DOHH2 (cell line): Measurements from ENCODE around the gene CTSD.

ENCODE experiments used
- H3F3A ChIP-seq: fragments of 200-600 bp; sonication (generic), shearing (Covaris generic); 2 replicates; pipeline ENCODE4 v1.6.0; 2016; ENCODE audit warnings: antibody characterized with exemption, mild to moderate bottlenecking; ENCODE audit not compliant: control insufficient read depth, insufficient read depth
- H3K27ac ChIP-seq: fragments of 200-600 bp; sonication (generic); 2 replicates; pipeline ENCODE4 v1.5.1; 2014; ENCODE audit warnings: low read depth, mild to moderate bottlenecking, low read length, moderate library complexity
- H3K27me3 ChIP-seq: fragments of 200-600 bp; sonication (generic); 2 replicates; pipeline ENCODE4 v1.6.1; 2014; ENCODE audit warnings: mild to moderate bottlenecking, low read length, mixed read lengths; ENCODE audit not compliant: control insufficient read depth
- H3K36me3 ChIP-seq: fragments of 200-600 bp; sonication (generic); 2 replicates; pipeline ENCODE4 v1.6.1; 2014; ENCODE audit warnings: mild to moderate bottlenecking, low read length, moderate library complexity, mixed read lengths; ENCODE audit not compliant: control insufficient read depth
- H3K4me1 ChIP-seq: fragments of 200-600 bp; sonication (generic); 2 replicates; pipeline ENCODE4 v1.6.1; 2014; ENCODE audit warnings: mild to moderate bottlenecking, low read length, mixed read lengths; ENCODE audit not compliant: control insufficient read depth
- H3K4me2 ChIP-seq: fragments of 200-600 bp; sonication (generic); 2 replicates; pipeline ENCODE4 v1.6.0; 2014; ENCODE audit warnings: mild to moderate bottlenecking, low read length, moderate library complexity
- H3K4me3 ChIP-seq: fragments of 200-600 bp; sonication (generic); 2 replicates; pipeline ENCODE4 v1.5.1; 2014; ENCODE audit warnings: mild to moderate bottlenecking, low read length, mixed read lengths
- H3K79me2 ChIP-seq: fragments of 200-600 bp; sonication (generic); 2 replicates; pipeline ENCODE4 v1.6.1; 2014; ENCODE audit warnings: mild to moderate bottlenecking, low read length, mixed read lengths; ENCODE audit not compliant: control insufficient read depth
- H3K9me2 ChIP-seq: fragments of 200-600 bp; sonication (generic); replicated peaks from 2 replicates; pipeline ENCODE4 v1.6.1; 2014; ENCODE audit warnings: mild to moderate bottlenecking, low read length, mixed read lengths; ENCODE audit not compliant: control insufficient read depth
- H3K9me3 ChIP-seq: fragments of 200-600 bp; sonication (generic); 2 replicates; pipeline ENCODE4 v1.6.1; 2014; ENCODE audit warnings: antibody characterized with exemption, low read length, mixed read lengths; ENCODE audit not compliant: control insufficient read depth, insufficient read depth
- H4K20me1 ChIP-seq: fragments of 200-600 bp; sonication (generic); 2 replicates; pipeline ENCODE4 v1.6.0; 2014; ENCODE audit warnings: low read depth, mild to moderate bottlenecking, antibody characterized with exemption, low read length, moderate library complexity; ENCODE audit not compliant: control insufficient read depth, insufficient read depth
- CTCF ChIP-seq: fragments of 200-600 bp; sonication (generic); IDR thresholded peaks from one replicate; pipeline ENCODE4 v1.5.1; 2014; ENCODE audit warnings: antibody characterized with exemption, mild to moderate bottlenecking, low read depth, low read length; ENCODE audit not compliant: poor library complexity, severe bottlenecking
- EZH2phosphoT487 ChIP-seq: fragments of 200-600 bp; sonication (generic); IDR thresholded peaks from 2 replicates; pipeline ENCODE4 v1.6.1; 2017; ENCODE audit warnings: borderline replicate concordance, mild to moderate bottlenecking, antibody characterized with exemption, low read length, moderate library complexity, mixed read lengths

CTSD gene

GRCh38 chr11:1746511-1746931 is 17.2 kb downstream of the CTSD start:
- no peaks in the 10 kb centered on the region for H3K9me2 ChIP-seq
- H3K27ac ChIP-seq, result no peak overlapping the region
- no peaks in the 10 kb centered on the region for H4K20me1 ChIP-seq
- no peaks in the 10 kb centered on the region for H3K36me3 ChIP-seq
- no peaks in the 10 kb centered on the region for H3K27me3 ChIP-seq
- no peaks in the 10 kb centered on the region for H3K4me1 ChIP-seq
- H3K9me3 ChIP-seq, result peaks cover 17% of the 10 kb centered on the region; the same call in 1 of the 2 replicates
- no peak overlapping the region for H3K4me3 ChIP-seq
- H3K4me2 ChIP-seq, result no peak overlapping the region
- H3F3A ChIP-seq, result no peaks in the 10 kb centered on the region
- H3K79me2 ChIP-seq, result no peaks in the 10 kb centered on the region
- TF ChIP-seq CTCF (no peak), EZH2phosphoT487 (no peak)

- no peaks in the 10 kb centered on the region for H3K9me2 ChIP-seq
- peaks cover 17% of the 10 kb centered on the region; the same call in 1 of the 2 replicates for H3K9me3 ChIP-seq
- no peak for TF ChIP-seq CTCF
- TF ChIP-seq EZH2phosphoT487, result no peak
- no peaks in the 10 kb centered on the region for H3K27me3 ChIP-seq
- no peaks in the 10 kb centered on the region for H3K4me1 ChIP-seq
- no peaks in the 10 kb centered on the region for H3K79me2 ChIP-seq
- no peaks in the 10 kb centered on the region for H3K36me3 ChIP-seq
- no peak overlapping the region for H3K4me3 ChIP-seq
- H3K4me2 ChIP-seq, result no peak overlapping the region
- H3F3A ChIP-seq, result no peaks in the 10 kb centered on the region
- H4K20me1 ChIP-seq, result no peaks in the 10 kb centered on the region
- no peak overlapping the region for H3K27ac ChIP-seq
Measured at GRCh38 chr11:1745701-1746320, 17.9 kb downstream of the CTSD start.

- no peak overlapping the region for H3K4me2 ChIP-seq
- H3F3A ChIP-seq, result no peaks in the 10 kb centered on the region
- TF ChIP-seq CTCF (no peak), EZH2phosphoT487 (no peak)
- no peaks in the 10 kb centered on the region for H3K9me2 ChIP-seq
- H3K4me3 ChIP-seq, result no peak overlapping the region
- H3K4me1 ChIP-seq, result no peaks in the 10 kb centered on the region
- no peaks in the 10 kb centered on the region for H3K27me3 ChIP-seq
- H3K36me3 ChIP-seq, result no peaks in the 10 kb centered on the region
- no peak overlapping the region for H3K27ac ChIP-seq
- peaks cover 17% of the 10 kb centered on the region; the same call in 1 of the 2 replicates for H3K9me3 ChIP-seq
- H3K79me2 ChIP-seq, result no peaks in the 10 kb centered on the region
- H4K20me1 ChIP-seq, result no peaks in the 10 kb centered on the region
Measured at GRCh38 chr11:1744891-1745700, 18.6 kb downstream of the CTSD start.
